Uterus (tissue), 2 donors: ENCODE data around the gene OST4.

Experiments
- CTCF ChIP-seq, 4 experiments: fragments of 200-600 bp in 2 of 4; fragments of 450-650 bp in 2 of 4; sonication (generic) in 2 of 4; IDR thresholded peaks; one replicate each; pipeline ENCODE4 v1.5.1; 2016 to 2019; ENCODE audit warnings: antibody characterized with exemption in 4 of 4, mild to moderate bottlenecking in 2 of 4, moderate library complexity in 1 of 4
- POLR2A ChIP-seq, 2 donors: fragments of 450-650 bp; IDR thresholded peaks; one replicate each; pipeline ENCODE4 v1.6.1; 2016; ENCODE audit warnings: antibody characterized with exemption in 2 of 2, mild to moderate bottlenecking in 1 of 2, moderate library complexity in 1 of 2

- TF ChIP-seq CTCF (IDR thresholded peaks at IDR 0.05) (no peak), POLR2A (IDR thresholded peaks at IDR 0.05) (no peak)
Observed at GRCh38 chr2:27039871-27040270, 31.6 kb downstream of the OST4 start.
